Smooth muscle cell (in vitro differentiated cells): Measurements from ENCODE around the gene CYTH1. TPM values are rescaled to one million over a fixed set of nuclear protein-coding genes. Genes with fewer than 3 reads are reported as not detected.

Source experiments
- DNase-seq: peaks from one replicate; lab custom pipeline; 2025; ENCODE audit not compliant: unreplicated experiment; lab: John Stamatoyannopoulos, UW
- H2AFZ ChIP-seq: fragments of 200-600 bp; sonication (generic); 2 replicates; pipeline ENCODE4 v1.6.0; 2016; ENCODE audit warnings: antibody characterized with exemption, low read depth, mild to moderate bottlenecking
- H3F3A ChIP-seq: fragments of 200-600 bp; sonication (generic); 2 replicates; pipeline ENCODE4 v1.6.0; 2017; ENCODE audit warnings: antibody characterized with exemption, low read depth
- H3K27ac ChIP-seq: fragments of 200-600 bp; sonication (generic); 2 replicates; pipeline ENCODE4 v1.5.1; 2016; ENCODE audit warnings: low read depth, mild to moderate bottlenecking
- H3K27me3 ChIP-seq: fragments of 200-600 bp; sonication (generic); 2 replicates; pipeline ENCODE4 v1.6.1; 2016; ENCODE audit warnings: low read depth, mild to moderate bottlenecking
- H3K36me3 ChIP-seq: fragments of 200-600 bp; sonication (generic); 2 replicates; pipeline ENCODE4 v1.5.1; 2016; ENCODE audit warnings: low read depth
- H3K4me1 ChIP-seq: fragments of 200-600 bp; sonication (generic); 2 replicates; pipeline ENCODE4 v1.5.1; 2016; ENCODE audit warnings: low read depth
- H3K4me2 ChIP-seq: fragments of 200-600 bp; sonication (generic); 2 replicates; pipeline ENCODE4 v1.6.0; 2016; ENCODE audit warnings: mild to moderate bottlenecking
- H3K4me3 ChIP-seq: fragments of 200-600 bp; sonication (generic); 2 replicates; pipeline ENCODE4 v1.5.1; 2016; ENCODE audit warnings: mild to moderate bottlenecking
- H3K79me2 ChIP-seq: fragments of 200-600 bp; sonication (generic); 2 replicates; pipeline ENCODE4 v1.6.0; 2016; ENCODE audit warnings: low read depth, mild to moderate bottlenecking
- H3K9ac ChIP-seq: fragments of 200-600 bp; sonication (generic); 2 replicates; pipeline ENCODE4 v1.6.0; 2016; ENCODE audit warnings: low read depth
- H3K9me3 ChIP-seq: fragments of 200-600 bp; sonication (generic); replicated peaks from 2 replicates; pipeline ENCODE4 v1.5.1; 2016; ENCODE audit warnings: low read depth
- H4K20me1 ChIP-seq: fragments of 200-600 bp; sonication (generic); 2 replicates; pipeline ENCODE4 v1.6.0; 2016; ENCODE audit warnings: low read depth
- WGBS: methylation state at CpG from one replicate; pipeline ENCODE4 v1.1.7; 2016; ENCODE audit warnings: low lambda C conversion rate; 5-methylcytosine and 5-hydroxymethylcytosine counted together
- polyA plus RNA-seq: library from polyadenylated mRNA; unstranded; fragments of >200 nt; fragmentation: Nextera tagmentation; extraction: Ambion mirVana; gene quantifications from 2 replicates; pipeline ENCODE4 v1.2.1, GENCODE V29; 2016
- total RNA-seq: library from RNA; depleted of rRNA; stranded (reverse); fragments of >200 nt; gene quantifications from 2 replicates; pipeline ENCODE4 v1.2.3, GENCODE V29; 2014
- TF ChIP-seq, protein P1 (sequence below): fragments of 200-600 bp; sonication (generic); IDR thresholded peaks from 2 replicates; pipeline ENCODE4 v1.5.1; 2017; ENCODE audit warnings: borderline replicate concordance, mild to moderate bottlenecking, antibody characterized with exemption; ENCODE audit not compliant: insufficient read depth, poor library complexity, severe bottlenecking

CYTH1 gene
- total and polyA plus RNA-seq, 2 experiments from 2014 or later, result 14.1 to 19.3 TPM

DNA sequence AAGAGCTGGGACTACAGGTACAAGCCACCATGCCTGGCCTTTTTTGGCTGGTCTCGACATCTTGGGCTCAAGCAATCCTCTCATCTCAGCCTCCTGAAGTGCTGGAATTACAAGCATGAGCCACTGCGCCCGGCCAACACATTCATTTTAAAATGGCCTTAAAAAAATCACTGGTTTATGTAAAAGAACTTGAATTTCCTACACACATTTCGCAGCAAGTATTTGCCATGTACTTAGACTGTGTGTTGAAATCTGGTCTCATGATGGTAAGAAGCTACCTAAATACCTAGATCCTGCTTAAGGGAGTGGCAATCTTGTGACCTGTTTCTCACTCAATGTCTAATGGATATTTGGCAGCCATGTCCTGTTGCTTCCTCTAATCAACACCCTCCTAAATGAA is 8.5 kb upstream of the CYTH1 start:
- 92% methylated on average over 4 of the region's 4 CpGs for WGBS
- peaks cover 10% of the 10 kb centered on the region for H3K4me1 ChIP-seq
- DNase-seq, result no peak
- no peak overlapping the region for H2AFZ ChIP-seq
- peaks cover 5% of the 10 kb centered on the region for H4K20me1 ChIP-seq
- no peaks in the 10 kb centered on the region for H3K79me2 ChIP-seq
- no peak overlapping the region for H3K4me3 ChIP-seq
- no peaks in the 10 kb centered on the region for H3K9me3 ChIP-seq
- H3K27ac ChIP-seq, result no peak overlapping the region
- peaks cover 6% of the 10 kb centered on the region for H3F3A ChIP-seq
- no peak overlapping the region for H3K9ac ChIP-seq
- no peak overlapping the region for H3K4me2 ChIP-seq
- TF ChIP-seq, protein P1, sequence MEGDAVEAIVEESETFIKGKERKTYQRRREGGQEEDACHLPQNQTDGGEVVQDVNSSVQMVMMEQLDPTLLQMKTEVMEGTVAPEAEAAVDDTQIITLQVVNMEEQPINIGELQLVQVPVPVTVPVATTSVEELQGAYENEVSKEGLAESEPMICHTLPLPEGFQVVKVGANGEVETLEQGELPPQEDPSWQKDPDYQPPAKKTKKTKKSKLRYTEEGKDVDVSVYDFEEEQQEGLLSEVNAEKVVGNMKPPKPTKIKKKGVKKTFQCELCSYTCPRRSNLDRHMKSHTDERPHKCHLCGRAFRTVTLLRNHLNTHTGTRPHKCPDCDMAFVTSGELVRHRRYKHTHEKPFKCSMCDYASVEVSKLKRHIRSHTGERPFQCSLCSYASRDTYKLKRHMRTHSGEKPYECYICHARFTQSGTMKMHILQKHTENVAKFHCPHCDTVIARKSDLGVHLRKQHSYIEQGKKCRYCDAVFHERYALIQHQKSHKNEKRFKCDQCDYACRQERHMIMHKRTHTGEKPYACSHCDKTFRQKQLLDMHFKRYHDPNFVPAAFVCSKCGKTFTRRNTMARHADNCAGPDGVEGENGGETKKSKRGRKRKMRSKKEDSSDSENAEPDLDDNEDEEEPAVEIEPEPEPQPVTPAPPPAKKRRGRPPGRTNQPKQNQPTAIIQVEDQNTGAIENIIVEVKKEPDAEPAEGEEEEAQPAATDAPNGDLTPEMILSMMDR, result no peak
- H3K27me3 ChIP-seq, result no peaks in the 10 kb centered on the region
- H3K36me3 ChIP-seq, result no peaks in the 10 kb centered on the region

DNA sequence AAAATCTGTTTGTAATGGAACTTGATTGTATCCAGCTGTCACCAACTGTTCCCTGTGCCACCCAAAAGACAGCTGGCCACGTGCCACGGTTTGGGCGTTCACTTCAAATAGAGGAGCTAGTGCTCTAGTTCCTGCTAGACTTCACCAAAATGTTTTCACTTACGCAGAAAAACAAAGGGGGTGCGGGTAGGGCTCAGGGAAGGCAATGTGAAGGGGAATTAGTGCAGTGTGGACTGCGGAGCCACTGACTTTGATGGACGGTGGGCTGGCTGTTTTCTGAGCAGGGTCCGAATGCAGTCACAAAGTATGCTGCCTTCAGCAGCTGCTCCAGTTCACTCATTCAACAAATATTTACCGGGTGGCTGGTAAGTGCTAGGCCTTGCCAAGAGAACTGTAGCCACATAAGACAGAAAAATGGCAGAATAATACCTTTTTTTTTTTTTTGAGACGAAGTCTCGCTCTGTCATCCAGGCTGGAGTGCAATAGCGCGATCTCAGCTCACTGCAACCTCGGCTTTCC is 7.6 kb upstream of the CYTH1 start:
- no peaks in the 10 kb centered on the region for H3K79me2 ChIP-seq
- H3K4me1 ChIP-seq, result peaks cover 10% of the 10 kb centered on the region
- H3K4me2 ChIP-seq, result no peak overlapping the region
- H3K27me3 ChIP-seq, result no peaks in the 10 kb centered on the region
- H3F3A ChIP-seq, result peaks cover 6% of the 10 kb centered on the region
- no peaks in the 10 kb centered on the region for H3K9me3 ChIP-seq
- TF ChIP-seq, protein P1, result no peak
- H3K4me3 ChIP-seq, result no peak overlapping the region
- no peaks in the 10 kb centered on the region for H3K36me3 ChIP-seq
- peaks cover 5% of the 10 kb centered on the region for H4K20me1 ChIP-seq
- no peak overlapping the region for H3K27ac ChIP-seq
- 82% methylated on average over 14 of the region's 14 CpGs for WGBS
- no peak overlapping the region for H3K9ac ChIP-seq
- H2AFZ ChIP-seq, result no peak overlapping the region
- no peak for DNase-seq

DNA sequence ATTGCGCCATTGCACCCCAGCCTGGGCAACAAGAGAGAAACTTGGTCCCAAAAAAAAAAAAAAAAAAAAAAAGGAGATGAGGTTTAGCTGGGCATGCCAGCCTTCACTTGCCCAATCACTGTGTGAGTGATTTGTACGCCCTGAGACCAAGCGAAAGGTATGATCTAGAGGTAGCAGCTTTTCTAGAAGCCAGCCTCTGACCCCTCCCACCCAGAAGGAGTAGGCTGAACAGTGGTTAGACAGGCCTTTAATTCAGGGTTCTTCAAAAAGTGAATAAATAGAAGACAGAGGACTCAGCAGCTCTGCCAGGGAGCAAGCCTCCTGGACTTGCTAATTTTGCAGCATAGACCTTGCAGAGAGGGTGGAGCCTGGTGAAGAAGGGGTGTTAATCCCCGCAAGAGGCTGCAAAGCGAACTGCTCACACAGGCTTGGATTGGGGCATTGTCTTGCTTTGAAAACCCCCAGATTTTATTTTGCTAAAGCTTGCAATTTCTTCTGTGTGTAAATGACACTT is 7.1 kb upstream of the CYTH1 start:
- Histone ChIP-seq H3F3A (peaks cover 8% of the 10 kb centered on the region), H2AFZ (no peak overlapping the region), H3K36me3 (no peaks in the 10 kb centered on the region), H3K9me3 (no peaks in the 10 kb centered on the region), H3K9ac (no peak overlapping the region), H3K4me2 (no peak overlapping the region), H4K20me1 (peaks cover 5% of the 10 kb centered on the region), H3K4me1 (peaks cover 10% of the 10 kb centered on the region), H3K79me2 (no peaks in the 10 kb centered on the region), H3K27ac (no peak overlapping the region), H3K27me3 (no peaks in the 10 kb centered on the region), H3K4me3 (no peak overlapping the region)
- DNase-seq, result no peak
- TF ChIP-seq, protein P1, result no peak
- 95% methylated on average over 5 of the region's 5 CpGs for WGBS

DNA sequence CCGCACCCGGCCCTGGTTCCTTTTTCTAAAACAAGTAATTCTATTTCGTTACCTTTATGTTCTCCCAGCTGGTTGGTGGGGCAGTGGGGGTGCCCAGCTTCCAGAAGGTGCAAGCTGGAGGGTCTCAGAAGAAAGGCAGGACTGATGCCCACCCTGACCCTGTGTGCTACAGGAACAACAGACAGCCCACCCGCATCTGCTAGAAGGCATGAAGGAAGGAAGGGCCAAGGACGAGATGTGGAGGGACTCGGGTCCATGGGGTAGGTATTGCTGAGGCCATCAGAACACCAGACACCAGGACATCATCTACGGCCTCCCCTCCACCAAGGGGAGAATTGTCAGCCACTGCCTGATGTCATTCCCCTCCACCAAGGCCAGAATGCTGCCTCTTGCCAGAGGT is 6.4 kb upstream of the CYTH1 start:
- 86% methylated on average over 7 of the region's 7 CpGs for WGBS
- Histone ChIP-seq H3F3A (peaks cover 15% of the 10 kb centered on the region), H2AFZ (no peak overlapping the region), H3K4me3 (no peak overlapping the region), H3K27me3 (no peaks in the 10 kb centered on the region), H4K20me1 (peaks cover 5% of the 10 kb centered on the region), H3K27ac (no peak overlapping the region), H3K9ac (no peak overlapping the region), H3K4me2 (no peak overlapping the region), H3K4me1 (peaks cover 10% of the 10 kb centered on the region), H3K79me2 (no peaks in the 10 kb centered on the region), H3K36me3 (no peaks in the 10 kb centered on the region), H3K9me3 (no peaks in the 10 kb centered on the region)
- TF ChIP-seq, protein P1, result no peak
- no peak for DNase-seq
